H9 (cell line): Measurements from ENCODE around the gene HPGD. TPM values are rescaled to one million over a fixed set of nuclear protein-coding genes. Genes with fewer than 3 reads are reported as not detected.

Experiments
- DNase-seq: peaks from one replicate; pipeline ENCODE4 v3.0.0-alpha.2; 2017
- H2AFZ ChIP-seq: one replicate; pipeline ENCODE4 v1.6.1; 2013; ENCODE audit warnings: mild to moderate bottlenecking, low read length, control low read depth, moderate library complexity
- H2AK5ac ChIP-seq: 2 replicates; pipeline ENCODE4 v1.6.1; 2013; ENCODE audit warnings: low read length, control low read depth, mixed read lengths; ENCODE audit not compliant: insufficient read length
- H2BK120ac ChIP-seq: one replicate; pipeline ENCODE4 v1.6.1; 2013; ENCODE audit warnings: low read depth, mild to moderate bottlenecking, low read length, control low read depth, inconsistent platforms; ENCODE audit not compliant: poor library complexity, severe bottlenecking
- H2BK12ac ChIP-seq: 2 replicates; pipeline ENCODE4 v1.6.1; 2013; ENCODE audit warnings: low read length, control low read depth, mixed read lengths, low read depth; ENCODE audit not compliant: insufficient read length
- H2BK15ac ChIP-seq: 2 replicates; pipeline ENCODE4 v1.6.1; 2013; ENCODE audit warnings: low read depth, low read length, control low read depth
- H2BK20ac ChIP-seq: one replicate; pipeline ENCODE4 v1.6.1; 2013; ENCODE audit warnings: low read depth, mild to moderate bottlenecking, low read length, control low read depth, inconsistent platforms; ENCODE audit not compliant: poor library complexity, severe bottlenecking
- H2BK5ac ChIP-seq: 2 replicates; pipeline ENCODE4 v1.6.1; 2013; ENCODE audit warnings: low read length, control low read depth, mixed read lengths; ENCODE audit not compliant: insufficient read length
- H3K14ac ChIP-seq: 2 replicates; pipeline ENCODE4 v1.6.1; 2013; ENCODE audit warnings: low read length, control low read depth; ENCODE audit not compliant: insufficient read depth
- H3K18ac ChIP-seq: 2 replicates; pipeline ENCODE4 v1.6.1; 2013; ENCODE audit warnings: low read depth, mild to moderate bottlenecking, mixed read lengths, low read length, control low read depth; ENCODE audit not compliant: insufficient read length
- H3K23ac ChIP-seq: 2 replicates; pipeline ENCODE4 v1.6.1; 2013; ENCODE audit warnings: low read length, control low read depth, mixed read lengths, low read depth; ENCODE audit not compliant: insufficient read length
- H3K23me2 ChIP-seq: 2 replicates; pipeline ENCODE4 v1.6.1; 2013; ENCODE audit warnings: low read depth, mild to moderate bottlenecking, mixed read lengths, low read length, control low read depth; ENCODE audit not compliant: insufficient read length, poor library complexity, severe bottlenecking
- H3K27ac ChIP-seq: 2 replicates; pipeline ENCODE4 v1.5.1; 2013; ENCODE audit warnings: low read length, control low read depth, mixed read lengths, low read depth; ENCODE audit not compliant: insufficient read length
- H3K27me3 ChIP-seq: 2 replicates; pipeline ENCODE4 v1.6.1; 2013; ENCODE audit warnings: low read length, control low read depth, inconsistent platforms; ENCODE audit not compliant: insufficient read depth
- H3K4ac ChIP-seq: 2 replicates; pipeline ENCODE4 v1.6.1; 2013; ENCODE audit warnings: low read depth, mild to moderate bottlenecking, control low read depth, inconsistent platforms, low read length, moderate library complexity
- H3K4me1 ChIP-seq: 2 replicates; pipeline ENCODE4 v1.6.1; 2013; ENCODE audit warnings: low read length, control low read depth, inconsistent platforms; ENCODE audit not compliant: insufficient read depth
- H3K4me2 ChIP-seq: 2 replicates; pipeline ENCODE4 v1.6.1; 2013; ENCODE audit warnings: low read length, control low read depth, mixed read lengths; ENCODE audit not compliant: insufficient read length, insufficient read depth
- H3K56ac ChIP-seq: 2 replicates; pipeline ENCODE4 v1.6.1; 2013; ENCODE audit warnings: low read depth, mild to moderate bottlenecking, mixed read lengths, low read length, control low read depth; ENCODE audit not compliant: insufficient read length
- H3K79me1 ChIP-seq: 2 replicates; pipeline ENCODE4 v1.6.1; 2013; ENCODE audit warnings: low read depth, mild to moderate bottlenecking, moderate library complexity, low read length, control low read depth, inconsistent platforms; ENCODE audit not compliant: insufficient read depth, poor library complexity, severe bottlenecking
- H3K79me2 ChIP-seq: 2 replicates; pipeline ENCODE4 v1.6.1; 2013; ENCODE audit warnings: low read length, control low read depth, inconsistent platforms; ENCODE audit not compliant: insufficient read depth
- H3K9ac ChIP-seq: 2 replicates; pipeline ENCODE4 v1.6.1; 2013; ENCODE audit warnings: low read length, control low read depth, mixed read lengths; ENCODE audit not compliant: insufficient read length; ENCODE audit errors: extremely low read depth
- H3K9me3 ChIP-seq: one replicate; pipeline ENCODE4 v1.6.1; 2013; ENCODE audit warnings: low read depth, low read length, inconsistent platforms; ENCODE audit not compliant: control insufficient read depth
- H3T11ph ChIP-seq: one replicate; pipeline ENCODE4 v1.6.1; 2013; ENCODE audit warnings: mild to moderate bottlenecking, low read length, control low read depth, inconsistent platforms
- H4K20me1 ChIP-seq: one replicate; pipeline ENCODE4 v1.6.1; 2013; ENCODE audit not compliant: control insufficient read depth, insufficient read length, insufficient read depth
- H4K5ac ChIP-seq: 2 replicates; pipeline ENCODE4 v1.6.1; 2013; ENCODE audit warnings: low read depth, mild to moderate bottlenecking, mixed read lengths, low read length, control low read depth; ENCODE audit not compliant: insufficient read length
- H4K8ac ChIP-seq: replicated peaks from 2 replicates; pipeline ENCODE4 v1.6.1; 2013; ENCODE audit warnings: low read length, control low read depth, mixed read lengths, low read depth; ENCODE audit not compliant: insufficient read length
- H4K91ac ChIP-seq: 2 replicates; pipeline ENCODE4 v1.6.1; 2013; ENCODE audit warnings: low read depth, mild to moderate bottlenecking, moderate library complexity, mixed read lengths, low read length, control low read depth; ENCODE audit not compliant: insufficient read length
- H3K27ac Mint-ChIP-seq, 3 experiments: 2 replicates in 2 of 3; 3 replicates in 1 of 3; pipeline ENCODE4 v1.8.0; 2020 to 2021; ENCODE audit warnings: mixed read lengths in 3 of 3, mild to moderate bottlenecking in 1 of 3, moderate library complexity in 1 of 3
- H3K27me3 Mint-ChIP-seq: 2 replicates; pipeline ENCODE4 v1.8.0; 2021; ENCODE audit warnings: low read depth, mild to moderate bottlenecking, moderate library complexity, mixed read lengths
- H3K36me3 Mint-ChIP-seq, 3 experiments: 2 replicates in 2 of 3; 3 replicates in 1 of 3; pipeline ENCODE4 v1.8.0; 2020 to 2021; ENCODE audit warnings: low read depth in 3 of 3, mixed read lengths in 3 of 3; ENCODE audit not compliant: insufficient read depth in 1 of 3
- H3K4me1 Mint-ChIP-seq, 2 experiments: 2 replicates each; pipeline ENCODE4 v1.8.0; 2020; ENCODE audit warnings: mixed read lengths in 2 of 2
- H3K4me3 Mint-ChIP-seq, 2 experiments: 2 replicates in 1 of 2; 3 replicates in 1 of 2; pipeline ENCODE4 v1.8.0; 2020 to 2021; ENCODE audit warnings: mild to moderate bottlenecking in 2 of 2, mixed read lengths in 2 of 2, moderate library complexity in 1 of 2
- H3K9me3 Mint-ChIP-seq, 2 experiments: 2 replicates in 1 of 2; 3 replicates in 1 of 2; pipeline ENCODE4 v1.8.0; 2020; ENCODE audit warnings: mild to moderate bottlenecking in 2 of 2, mixed read lengths in 2 of 2, moderate library complexity in 1 of 2
- CTCF ChIP-seq: fragments of 200-600 bp; sonication (generic); conservative IDR thresholded peaks from 3 replicates; pipeline ENCODE4 v1.8.0; 2021; ENCODE audit warnings: antibody characterized with exemption, mild to moderate bottlenecking
- WGBS: extraction: QIAGEN DNeasy Blood & Tissue Kit; methylation state at CpG from one replicate; pipeline ENCODE4 v1.1.7; 2013; ENCODE audit warnings: missing lambda C conversion rate, low lambda C conversion rate, mixed read lengths; ENCODE audit not compliant: insufficient read length; ENCODE audit errors: extremely low coverage; 5-methylcytosine and 5-hydroxymethylcytosine counted together
- total RNA-seq: library from RNA; stranded (reverse); gene quantifications from 2 replicates; pipeline ENCODE4 v1.2.1, GENCODE V29; 2021

Gene HPGD
- total RNA-seq, 1 experiment from 2014 or later, result 16.8 TPM

- no peak overlapping the region for H3K9ac ChIP-seq
- H2BK15ac ChIP-seq, result no peak overlapping the region
These were observed 1.6 kb downstream of the HPGD start for GRCh38 chr4:174520660-174521059.

More at GRCh38 chr4:174520660-174521059, 1.6 kb downstream of the HPGD start:
- Histone ChIP-seq H2BK20ac (no peak overlapping the region), H3K4ac (no peak overlapping the region), H3K27ac (no peak overlapping the region), H3K9me3 (no peaks in the 10 kb centered on the region), H4K5ac (no peak overlapping the region), H2BK12ac (no peak overlapping the region), H3K23me2 (peaks cover 14% of the 10 kb centered on the region), H3K79me1 (no peaks in the 10 kb centered on the region), H2BK120ac (no peak overlapping the region), H2AFZ (no peak overlapping the region), H3K4me2 (no peak overlapping the region), H4K91ac (no peak overlapping the region), H3T11ph (no peak overlapping the region), H3K4me1 (no peaks in the 10 kb centered on the region), H2BK5ac (no peak overlapping the region), H3K79me2 (no peaks in the 10 kb centered on the region), H3K27me3 (peaks cover 8% of the 10 kb centered on the region; the same call in 1 of the 2 replicates), H3K14ac (no peak overlapping the region), H2AK5ac (no peak overlapping the region), H4K20me1 (no peaks in the 10 kb centered on the region), H4K8ac (no peak overlapping the region), H3K18ac (no peak overlapping the region), H3K56ac (no peak overlapping the region), H3K23ac (no peak overlapping the region)
- H3K4me3 Mint-ChIP-seq, result no peak overlapping the region
- no peak for DNase-seq
- H3K9me3 Mint-ChIP-seq, result no peaks in the 10 kb centered on the region
- H3K4me1 Mint-ChIP-seq, result peaks cover 22 to 23% of the 10 kb centered on the region in 2 experiments
- no peaks in the 10 kb centered on the region; a peak in 1 of 7 replicates for H3K36me3 Mint-ChIP-seq
- WGBS, result no CpG with 5 or more reads among the region's 1 CpG
- H3K27ac Mint-ChIP-seq, result no peak overlapping the region
- H3K27me3 Mint-ChIP-seq, result peaks cover 27% of the 10 kb centered on the region
- no peak for TF ChIP-seq CTCF
